Sigmoid colon (tissue), 7 donors: ENCODE measurements around the gene TTYH3. TPM values are rescaled to one million over a fixed set of nuclear protein-coding genes. Genes with fewer than 3 reads are reported as not detected.

ENCODE experiments used
- DNase-seq: peaks from one replicate; pipeline ENCODE4 v3.0.0-alpha.2; 2019
- H3K27ac ChIP-seq, 4 donors: fragments of 200-600 bp; sonication (generic); one replicate each; pipeline ENCODE4 v1.5.1; 2016 to 2019; ENCODE audit warnings: mild to moderate bottlenecking in 1 of 4
- H3K27me3 ChIP-seq, 3 donors: fragments of 200-600 bp; sonication (generic); one replicate each; pipeline ENCODE4 v1.5.1; 2019; ENCODE audit warnings: mild to moderate bottlenecking in 1 of 3
- H3K36me3 ChIP-seq, 4 donors: fragments of 200-600 bp; sonication (generic); one replicate each; pipeline ENCODE4 v1.5.1; 2016 to 2019
- H3K4me1 ChIP-seq, 4 donors: fragments of 200-600 bp; sonication (generic); one replicate each; pipeline ENCODE4 v1.5.1; 2017 to 2019
- H3K4me3 ChIP-seq, 4 donors: fragments of 200-600 bp; sonication (generic); one replicate each; pipeline ENCODE4 v1.5.1; 2017 to 2019; ENCODE audit warnings: mild to moderate bottlenecking in 2 of 4, moderate library complexity in 1 of 4
- H3K9me3 ChIP-seq, 4 donors: fragments of 200-600 bp in 3 of 4; sonication (generic) in 3 of 4; one replicate each; pipeline versions ENCODE4 v1.5.1 to v1.6.1; 2013 to 2019
- CTCF ChIP-seq, 4 experiments: fragments of 450-650 bp in 3 of 4; fragments of 200-600 bp in 1 of 4; IDR thresholded peaks; one replicate each; pipeline ENCODE4 v1.5.1; 2016 to 2019; ENCODE audit warnings: antibody characterized with exemption in 4 of 4, mild to moderate bottlenecking in 3 of 4, moderate library complexity in 2 of 4
- EP300 ChIP-seq, 4 donors: sonication (generic); formaldehyde crosslinking; IDR thresholded peaks; one replicate each; pipeline ENCODE4 v1.6.1; 2017; ENCODE audit warnings: antibody characterized with exemption in 4 of 4
- POLR2A ChIP-seq, 2 donors: fragments of 450-650 bp; IDR thresholded peaks; one replicate each; pipeline ENCODE4 v1.6.1; 2016; ENCODE audit warnings: antibody characterized with exemption in 2 of 2, mild to moderate bottlenecking in 2 of 2, moderate library complexity in 2 of 2
- POLR2AphosphoS5 ChIP-seq, 4 donors: sonication (generic); formaldehyde crosslinking; IDR thresholded peaks; one replicate each; pipeline ENCODE4 v1.6.1; 2017; ENCODE audit warnings: antibody characterized with exemption in 4 of 4
- WGBS, 2 donors: extraction: QIAGEN DNeasy Blood & Tissue Kit; methylation state at CpG; one replicate each; pipeline ENCODE4 v1.1.7; 2013; 5-methylcytosine and 5-hydroxymethylcytosine counted together
- intact Hi-C: fragments of 100-400 bp; cut with DNase I; formaldehyde crosslinking; loops from one replicate; pipeline ENCODE4 v1.15.1; 2023
- polyA plus RNA-seq, 3 donors: library from polyadenylated mRNA; stranded (reverse); fragments of 200-250 nt; gene quantifications; one replicate each; pipeline ENCODE4 v1.2.3, GENCODE V29; 2013
- total RNA-seq, 4 donors: library from RNA; depleted of rRNA; stranded (reverse); fragments of >200 nt; gene quantifications; one replicate each; pipeline ENCODE4 v1.1.0, GENCODE V29; 2016
- donor health status: healthy with polysubstance abuse.
- donor health status: Bipolar disorder and iron deficiency.
- donor health status: healthy.

TTYH3 gene
- total and polyA plus RNA-seq, 7 donors: 5.4 to 41.7 (median 15.3) TPM

GRCh38 chr7:2605608-2606538 lies 25.9 kb upstream of the TTYH3 start:
- H3K27ac ChIP-seq: no peak overlapping the region
- H3K36me3 ChIP-seq: peaks cover 0 to 27% (median 0%) of the 10 kb centered on the region in 4 donors
- H3K4me3 ChIP-seq: no peak overlapping the region
- H3K9me3 ChIP-seq: no peaks in the 10 kb centered on the region
- no peaks in the 10 kb centered on the region for H3K4me1 ChIP-seq
- TF ChIP-seq POLR2AphosphoS5 (IDR thresholded peaks at IDR 0.05) (no peak), CTCF (IDR thresholded peaks at IDR 0.05) (no peak), POLR2A (IDR thresholded peaks at IDR 0.05) (no peak), EP300 (IDR thresholded peaks at IDR 0.05) (no peak)
- intact Hi-C loops: no loop called here
- H3K27me3 ChIP-seq: no peaks in the 10 kb centered on the region
- DNase-seq: no peak
- WGBS, 2 donors: 91 to 93% methylated on average over 38 of the region's 38 CpGs

- Histone ChIP-seq H3K36me3 (peaks cover 0 to 20% (median 0%) of the 10 kb centered on the region in 4 donors), H3K4me3 (no peak overlapping the region)
These were observed 25.2 kb upstream of the TTYH3 start for GRCh38 chr7:2606539-2606936.

GRCh38 chr7:2607122-2607922 lies 24.5 kb upstream of the TTYH3 start:
- peak; percentile 82 for DNase-seq
- no peak overlapping the region for H3K4me3 ChIP-seq
- WGBS, 2 donors: 53 to 70% methylated on average over 26 of the region's 26 CpGs
- no peaks in the 10 kb centered on the region for H3K27me3 ChIP-seq
- TF ChIP-seq CTCF (IDR thresholded peaks at IDR 0.05) (no peak), POLR2A (IDR thresholded peaks at IDR 0.05) (no peak), POLR2AphosphoS5 (IDR thresholded peaks at IDR 0.05) (peak in 3 of 4 donors; percentile 34 to 61 (median 47)), EP300 (IDR thresholded peaks at IDR 0.05) (peak in 1 of 4 donors; percentile 25)
- H3K36me3 ChIP-seq: peaks cover 0 to 12% (median 0%) of the 10 kb centered on the region in 4 donors
- no peaks in the 10 kb centered on the region for H3K9me3 ChIP-seq
- H3K27ac ChIP-seq: peak overlapping the region; percentile 42 to 63 (median 58)
- intact Hi-C loops: no loop called here
- H3K4me1 ChIP-seq: no peaks in the 10 kb centered on the region

More at GRCh38 chr7:2606539-2606936, 25.2 kb upstream of the TTYH3 start:
- no peak for DNase-seq
- no peaks in the 10 kb centered on the region for H3K4me1 ChIP-seq
- no peaks in the 10 kb centered on the region for H3K9me3 ChIP-seq
- WGBS, 2 donors: 87 to 91% methylated on average over 16 of the region's 16 CpGs
- intact Hi-C loops: no loop called here
- H3K27ac ChIP-seq: peak overlapping the region in 3 of 4 donors; percentile 31 to 63 (median 34)
- no peaks in the 10 kb centered on the region for H3K27me3 ChIP-seq
- TF ChIP-seq EP300 (IDR thresholded peaks at IDR 0.05) (no peak), CTCF (IDR thresholded peaks at IDR 0.05) (no peak), POLR2A (IDR thresholded peaks at IDR 0.05) (no peak), POLR2AphosphoS5 (IDR thresholded peaks at IDR 0.05) (no peak)

GRCh38 chr7:2607923-2608904 lies 23.6 kb upstream of the TTYH3 start:
- no peak for DNase-seq
- intact Hi-C loops: no loop called here
- Histone ChIP-seq H3K36me3 (peaks cover 0 to 12% (median 0%) of the 10 kb centered on the region in 4 donors), H3K27ac (peak overlapping the region; percentile 42 to 63 (median 58)), H3K9me3 (no peaks in the 10 kb centered on the region), H3K4me1 (peaks cover 0 to 1% (median 0%) of the 10 kb centered on the region in 4 donors), H3K27me3 (no peaks in the 10 kb centered on the region), H3K4me3 (no peak overlapping the region)
- WGBS, 2 donors: 79 to 90% methylated on average over 37 of the region's 37 CpGs
- TF ChIP-seq EP300 (IDR thresholded peaks at IDR 0.05) (no peak), POLR2AphosphoS5 (IDR thresholded peaks at IDR 0.05) (no peak), POLR2A (IDR thresholded peaks at IDR 0.05) (no peak), CTCF (IDR thresholded peaks at IDR 0.05) (no peak)
